Adrenal gland (tissue), 5 donors: ENCODE measurements around the gene PML.

Source experiments
- CTCF ChIP-seq, 6 experiments: fragments of 450-650 bp in 4 of 6; fragments of 200-600 bp in 2 of 6; sonication (generic) in 1 of 6; IDR thresholded peaks; 1 replicate in 5 of 6; 2 replicates in 1 of 6; pipeline versions ENCODE4 v1.5.1 to v1.8.0; 2016 to 2021; ENCODE audit warnings: antibody characterized with exemption in 6 of 6, mild to moderate bottlenecking in 2 of 6, moderate library complexity in 1 of 6
- POLR2A ChIP-seq, 2 donors: fragments of 450-650 bp; IDR thresholded peaks; one replicate each; pipeline ENCODE4 v1.6.1; 2017; ENCODE audit warnings: antibody characterized with exemption in 2 of 2, mild to moderate bottlenecking in 2 of 2, moderate library complexity in 1 of 2
- donor health status: DM: no; HTN: no; CAD: no.

GRCh38 chr15:74024687-74025086 is 30.2 kb downstream of the PML start:
- no peak for TF ChIP-seq CTCF (IDR thresholded peaks at IDR 0.05)
- TF ChIP-seq POLR2A (IDR thresholded peaks at IDR 0.05), result no peak
